HEK293T (cell line): ENCODE results near the gene CDC25B.

ENCODE experiments used
- CTCF ChIA-PET: fragments of 350-600 bp; formaldehyde crosslinking; extraction: SDS; loops from one replicate; lab custom pipeline; 2021; ENCODE audit warnings: antibody characterized with exemption, inconsistent platforms; lab: Yijun Ruan, JAX
- POLR2A ChIA-PET: fragments of 350-600 bp; formaldehyde crosslinking; extraction: SDS; loops from one replicate; lab custom pipeline; 2020; ENCODE audit warnings: antibody characterized with exemption, inconsistent platforms; lab: Yijun Ruan, JAX
- DNase-seq: peaks from one replicate; pipeline ENCODE4 v3.0.0; 2012; ENCODE audit warnings: mixed read lengths; ENCODE audit errors: extremely low spot score
- ARNT ChIP-seq: fragments of 450-650 bp; IDR thresholded peaks from 2 replicates; pipeline ENCODE4 v1.6.1; 2017; ENCODE audit warnings: mild to moderate bottlenecking
- BHLHE40 ChIP-seq: fragments of 450-650 bp; IDR thresholded peaks from 2 replicates; pipeline ENCODE4 v1.6.1; 2016; ENCODE audit warnings: mild to moderate bottlenecking, moderate library complexity, borderline replicate concordance
- CTBP1 ChIP-seq: fragments of 450-650 bp; IDR thresholded peaks from 2 replicates; pipeline ENCODE4 v1.6.1; 2016; ENCODE audit warnings: borderline replicate concordance
- ELF4 ChIP-seq: fragments of 450-650 bp; IDR thresholded peaks from 2 replicates; pipeline ENCODE4 v1.6.1; 2017; ENCODE audit warnings: antibody characterized with exemption
- FOXA1 ChIP-seq: fragments of 450-650 bp; IDR thresholded peaks from 2 replicates; pipeline ENCODE4 v1.6.1; 2016; ENCODE audit warnings: mild to moderate bottlenecking
- FOXK2 ChIP-seq: fragments of 450-650 bp; IDR thresholded peaks from 2 replicates; pipeline ENCODE4 v1.6.1; 2016; ENCODE audit warnings: mild to moderate bottlenecking
- FOXM1 ChIP-seq: fragments of 450-650 bp; IDR thresholded peaks from 2 replicates; pipeline ENCODE4 v1.6.1; 2017; ENCODE audit warnings: mild to moderate bottlenecking, borderline replicate concordance
- HDGF ChIP-seq: fragments of 450-650 bp; IDR thresholded peaks from 2 replicates; pipeline ENCODE4 v1.6.1; 2017; ENCODE audit warnings: antibody characterized with exemption, borderline replicate concordance
- L3MBTL2 ChIP-seq: fragments of 450-650 bp; conservative IDR thresholded peaks from 2 replicates; pipeline ENCODE4 v1.6.1; 2016; ENCODE audit warnings: mild to moderate bottlenecking
- LEF1 ChIP-seq: fragments of 450-650 bp; IDR thresholded peaks from 2 replicates; pipeline ENCODE4 v1.6.1; 2017; ENCODE audit warnings: mild to moderate bottlenecking, borderline replicate concordance
- NFRKB ChIP-seq: fragments of 450-650 bp; IDR thresholded peaks from 2 replicates; pipeline ENCODE4 v1.6.1; 2016; ENCODE audit warnings: mild to moderate bottlenecking, moderate library complexity
- PKNOX1 ChIP-seq: fragments of 450-650 bp; IDR thresholded peaks from 2 replicates; pipeline ENCODE4 v1.6.1; 2016
- SP1 ChIP-seq: fragments of 450-650 bp; IDR thresholded peaks from 2 replicates; pipeline ENCODE4 v1.6.1; 2017
- SUZ12 ChIP-seq: fragments of 450-650 bp; IDR thresholded peaks from 2 replicates; pipeline ENCODE4 v1.6.1; 2016; ENCODE audit warnings: mild to moderate bottlenecking
- TARDBP ChIP-seq: fragments of 450-650 bp; IDR thresholded peaks from 2 replicates; pipeline ENCODE4 v1.6.1; 2016
- ZNF384 ChIP-seq: fragments of 450-650 bp; IDR thresholded peaks from 2 replicates; pipeline ENCODE4 v1.6.1; 2016

The CDC25B gene

GRCh38 chr20:3798908-3799248 lies 2.8 kb downstream of the CDC25B start:
- CTCF ChIA-PET = no interaction called here
- TF ChIP-seq CTBP1 = no peak
- no peak for TF ChIP-seq BHLHE40
- TF ChIP-seq SUZ12 = no peak
- no peak for TF ChIP-seq TARDBP
- TF ChIP-seq ELF4 = no peak
- TF ChIP-seq LEF1 = no peak
- no peak for TF ChIP-seq ZNF384
- TF ChIP-seq L3MBTL2 = no peak
- TF ChIP-seq FOXM1 = no peak
- TF ChIP-seq NFRKB = no peak
- no peak for TF ChIP-seq FOXK2
- no peak for TF ChIP-seq HDGF
- no peak for TF ChIP-seq ARNT
- no peak for TF ChIP-seq SP1
- no peak for TF ChIP-seq PKNOX1
- no peak for DNase-seq
- POLR2A ChIA-PET = no interaction called here

GRCh38 chr20:3800256-3800877 lies 4.3 kb downstream of the CDC25B start:
- POLR2A ChIA-PET = interaction anchor here (0.7 to 1.7 kb wide), 2 partner anchors 14 to 117 kb away, joined by 3 to 7 read pairs; partner anchors contain the start of gene CENPB
- no peak for DNase-seq
- CTCF ChIA-PET = interaction anchor here (0.5 to 0.9 kb wide), 3 partner anchors 9 to 20 kb away, joined by 3 to 5 read pairs (median 5); partner anchors contain the start of gene AP5S1
- no peak for TF ChIP-seq SUZ12
- TF ChIP-seq LEF1 = no peak
- TF ChIP-seq SP1 = no peak
- TF ChIP-seq BHLHE40 = no peak
- no peak for TF ChIP-seq ZNF384
- no peak for TF ChIP-seq TARDBP

- ChIA-PET CTCF (interaction anchor here (0.5 to 0.8 kb wide), 3 partner anchors 9 to 20 kb away, joined by 3 to 5 read pairs (median 4); partner anchors contain the start of gene AP5S1), POLR2A (interaction anchor here (0.7 to 1.7 kb wide), 2 partner anchors 15 to 116 kb away, joined by 3 to 7 read pairs; partner anchors contain the start of gene CENPB)
- no peak for TF ChIP-seq SUZ12
- TF ChIP-seq CTBP1 = no peak
- TF ChIP-seq SP1 = no peak
- no peak for TF ChIP-seq ZNF384
- no peak for TF ChIP-seq NFRKB
- TF ChIP-seq L3MBTL2 = no peak
- no peak for TF ChIP-seq ELF4
- TF ChIP-seq ARNT = no peak
- no peak for TF ChIP-seq FOXM1
- no peak for TF ChIP-seq LEF1
- no peak for TF ChIP-seq BHLHE40
- no peak for TF ChIP-seq FOXK2
- no peak for DNase-seq
Observed at GRCh38 chr20:3800878-3801260, 4.8 kb downstream of the CDC25B start.

- TF ChIP-seq ELF4 = no peak
- no peak for TF ChIP-seq FOXK2
- TF ChIP-seq HDGF = no peak
- TF ChIP-seq BHLHE40 = no peak
- TF ChIP-seq ARNT = no peak
- no peak for TF ChIP-seq FOXA1
- no peak for TF ChIP-seq L3MBTL2
- TF ChIP-seq LEF1 = no peak
- TF ChIP-seq FOXM1 = no peak
- TF ChIP-seq SUZ12 = no peak
- TF ChIP-seq ZNF384 = no peak
- TF ChIP-seq NFRKB = no peak
- TF ChIP-seq CTBP1 = no peak
- no peak for TF ChIP-seq PKNOX1
- no peak for TF ChIP-seq TARDBP
- no peak for TF ChIP-seq SP1
- DNase-seq = no peak
- POLR2A ChIA-PET = interaction anchor here (1.7 kb wide), 1 partner anchor 15 kb away, joined by 7 read pairs; the partner anchor contains the start of gene CENPB
- CTCF ChIA-PET = interaction anchor here (0.6 to 0.8 kb wide), 2 partner anchors 8 to 19 kb away, joined by 4 to 5 read pairs; partner anchors contain the start of gene AP5S1
Observed at GRCh38 chr20:3801299-3801698, 5.2 kb downstream of the CDC25B start.

GRCh38 chr20:3801846-3802245 lies 5.7 kb downstream of the CDC25B start:
- no peak for DNase-seq
- CTCF ChIA-PET = interaction anchor here (0.8 kb wide), 1 partner anchor 19 kb away, joined by 4 read pairs; the partner anchor contains the start of gene AP5S1
- POLR2A ChIA-PET = no interaction called here
- no peak for TF ChIP-seq FOXK2
- no peak for TF ChIP-seq L3MBTL2
- TF ChIP-seq FOXM1 = no peak
- TF ChIP-seq LEF1 = no peak
- TF ChIP-seq NFRKB = no peak
- TF ChIP-seq SUZ12 = no peak
- no peak for TF ChIP-seq CTBP1
- no peak for TF ChIP-seq FOXA1
- no peak for TF ChIP-seq SP1
- no peak for TF ChIP-seq PKNOX1
- no peak for TF ChIP-seq ARNT
- no peak for TF ChIP-seq ZNF384
- TF ChIP-seq HDGF = no peak
- TF ChIP-seq BHLHE40 = no peak
- no peak for TF ChIP-seq TARDBP
